ENCODE data around the gene GRAP2.

Gene GRAP2

DNA sequence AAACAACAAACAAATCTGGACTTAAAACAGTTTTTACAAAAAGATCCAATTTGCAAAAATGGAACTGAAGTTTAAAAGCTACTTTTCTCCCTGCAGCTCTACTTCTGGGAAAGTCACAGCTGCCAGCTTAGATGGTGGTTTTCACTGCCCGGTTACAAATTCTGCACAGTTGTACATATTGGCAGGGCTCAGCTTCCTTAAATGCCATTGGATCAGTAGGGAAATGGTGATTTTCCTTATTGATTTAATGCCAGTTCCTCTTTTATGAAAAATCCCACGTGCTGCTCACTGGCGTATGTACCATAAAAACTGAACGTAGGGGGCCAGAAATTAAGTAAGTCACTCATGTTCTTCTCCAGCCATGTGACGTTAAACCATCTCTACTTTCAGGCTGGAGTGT is 22.8 kb downstream of the GRAP2 start:
- no peaks in the 10 kb centered on the region for H3K27me3 ChIP-seq (ENCODE audit: control insufficient read depth in 2 of 2, insufficient read depth in 2 of 2, low read length in 2 of 2)
- H3K36me3 ChIP-seq (ENCODE audit: control insufficient read depth in 2 of 2, insufficient read depth in 2 of 2, low read length in 2 of 2): no peaks in the 10 kb centered on the region
- H3K4me3 ChIP-seq (ENCODE audit: low read length in 2 of 2): no peak overlapping the region
- H3K27ac ChIP-seq (ENCODE audit: low read depth in 2 of 2, low read length in 2 of 2): no peak overlapping the region
- H3K9me3 ChIP-seq (ENCODE audit: control insufficient read depth in 2 of 2, low read length in 2 of 2): no peaks in the 10 kb centered on the region
- H3K4me1 ChIP-seq (ENCODE audit: control insufficient read depth in 2 of 2, insufficient read depth in 2 of 2, low read length in 2 of 2): peaks cover 0 to 9% of the 10 kb centered on the region in 2 donors
- H3K9ac ChIP-seq (ENCODE audit: low read depth in 1 of 2, low read length in 2 of 2): no peak overlapping the region

GRCh38 chr22:39924286-39924685 is 23.4 kb downstream of the GRAP2 start:
- Histone ChIP-seq H3K36me3 (ENCODE audit: control insufficient read depth in 2 of 2, insufficient read depth in 2 of 2, low read length in 2 of 2) (no peaks in the 10 kb centered on the region), H3K27me3 (ENCODE audit: control insufficient read depth in 2 of 2, insufficient read depth in 2 of 2, low read length in 2 of 2) (no peaks in the 10 kb centered on the region), H3K27ac (ENCODE audit: low read depth in 2 of 2, low read length in 2 of 2) (no peak overlapping the region), H3K9me3 (ENCODE audit: control insufficient read depth in 2 of 2, low read length in 2 of 2) (no peaks in the 10 kb centered on the region), H3K9ac (ENCODE audit: low read depth in 1 of 2, low read length in 2 of 2) (no peak overlapping the region), H3K4me1 (ENCODE audit: control insufficient read depth in 2 of 2, insufficient read depth in 2 of 2, low read length in 2 of 2) (peaks cover 0 to 13% of the 10 kb centered on the region in 2 donors), H3K4me3 (ENCODE audit: low read length in 2 of 2) (no peak overlapping the region)

DNA sequence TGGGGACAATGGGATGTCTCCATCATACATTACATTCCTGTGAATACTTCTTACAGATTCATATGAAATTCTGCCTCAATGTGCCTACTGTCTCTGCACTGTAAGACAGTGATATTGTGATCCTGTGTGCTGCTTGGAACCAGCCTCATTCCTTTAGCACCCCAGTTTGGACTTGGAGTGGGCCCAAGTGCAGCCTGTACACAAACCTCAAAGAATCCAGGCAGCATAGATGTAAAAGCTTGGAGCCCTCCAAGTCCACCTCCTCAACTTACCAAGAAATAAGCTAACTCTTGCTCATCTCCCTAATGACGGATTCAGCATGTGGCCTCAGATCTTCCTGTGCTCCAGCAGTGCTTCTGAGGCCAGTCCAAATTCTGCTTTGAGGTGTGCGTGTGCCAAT is 24.4 kb downstream of the GRAP2 start:
- H3K4me3 ChIP-seq (ENCODE audit: low read length in 2 of 2): no peak overlapping the region
- H3K9ac ChIP-seq (ENCODE audit: low read depth in 1 of 2, low read length in 2 of 2): no peak overlapping the region
- no peaks in the 10 kb centered on the region for H3K9me3 ChIP-seq (ENCODE audit: control insufficient read depth in 2 of 2, low read length in 2 of 2)
- H3K4me1 ChIP-seq (ENCODE audit: control insufficient read depth in 2 of 2, insufficient read depth in 2 of 2, low read length in 2 of 2): peaks cover 0 to 15% of the 10 kb centered on the region in 2 donors
- H3K27me3 ChIP-seq (ENCODE audit: control insufficient read depth in 2 of 2, insufficient read depth in 2 of 2, low read length in 2 of 2): no peaks in the 10 kb centered on the region
- no peak overlapping the region for H3K27ac ChIP-seq (ENCODE audit: low read depth in 2 of 2, low read length in 2 of 2)
- H3K36me3 ChIP-seq (ENCODE audit: control insufficient read depth in 2 of 2, insufficient read depth in 2 of 2, low read length in 2 of 2): no peaks in the 10 kb centered on the region

DNA sequence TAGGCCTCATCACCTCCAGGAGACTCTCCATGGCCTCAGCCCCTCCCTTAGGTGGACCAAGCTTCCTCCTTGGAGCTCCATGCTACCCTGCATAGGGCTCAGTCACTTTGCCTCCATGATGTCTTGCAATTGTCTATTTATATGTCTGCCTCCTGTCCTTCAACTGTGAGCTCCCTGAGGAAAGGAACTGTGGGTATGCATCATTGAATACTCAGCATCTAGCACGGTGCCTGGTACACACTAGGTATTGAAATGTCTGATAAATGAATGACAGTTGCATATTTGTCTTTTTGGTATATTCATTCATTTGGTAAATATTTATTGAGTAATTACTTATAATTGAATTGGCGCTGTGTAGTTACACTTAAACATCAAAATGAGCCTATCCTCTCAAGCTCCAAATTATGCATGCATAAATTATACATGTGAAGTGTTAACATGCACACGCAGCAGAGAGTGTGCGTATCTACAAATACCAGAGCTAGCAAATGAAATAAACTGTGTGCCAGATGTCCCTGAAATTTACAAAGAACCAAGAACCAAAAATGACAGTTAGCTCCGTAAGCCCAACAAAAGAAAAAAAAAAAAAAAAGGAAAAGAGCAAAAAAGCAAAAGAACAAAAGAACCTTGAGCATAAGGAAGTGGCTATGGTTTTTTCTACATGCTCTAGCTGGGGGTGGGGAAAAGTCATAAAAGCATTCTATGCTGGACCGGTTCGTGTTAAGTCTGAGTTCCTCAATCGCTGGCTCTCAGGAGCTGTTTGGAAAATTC is 25.2 kb downstream of the GRAP2 start:
- Histone ChIP-seq H3K4me3 (ENCODE audit: low read length in 2 of 2) (peak overlapping the region in 1 of 2 donors; percentile 42), H3K9me3 (ENCODE audit: control insufficient read depth in 2 of 2, low read length in 2 of 2) (no peaks in the 10 kb centered on the region), H3K27me3 (ENCODE audit: control insufficient read depth in 2 of 2, insufficient read depth in 2 of 2, low read length in 2 of 2) (peaks cover 0 to 3% of the 10 kb centered on the region in 2 donors), H3K9ac (ENCODE audit: low read depth in 1 of 2, low read length in 2 of 2) (no peak overlapping the region), H3K36me3 (ENCODE audit: control insufficient read depth in 2 of 2, insufficient read depth in 2 of 2, low read length in 2 of 2) (no peaks in the 10 kb centered on the region), H3K4me1 (ENCODE audit: control insufficient read depth in 2 of 2, insufficient read depth in 2 of 2, low read length in 2 of 2) (peaks cover 0 to 15% of the 10 kb centered on the region in 2 donors), H3K27ac (ENCODE audit: low read depth in 2 of 2, low read length in 2 of 2) (no peak overlapping the region)

GRCh38 chr22:39926753-39927152 is 25.9 kb downstream of the GRAP2 start:
- Histone ChIP-seq H3K9ac (ENCODE audit: low read depth in 1 of 2, low read length in 2 of 2) (no peak overlapping the region), H3K9me3 (ENCODE audit: control insufficient read depth in 2 of 2, low read length in 2 of 2) (no peaks in the 10 kb centered on the region), H3K27me3 (ENCODE audit: control insufficient read depth in 2 of 2, insufficient read depth in 2 of 2, low read length in 2 of 2) (peaks cover 0 to 3% of the 10 kb centered on the region in 2 donors), H3K4me3 (ENCODE audit: low read length in 2 of 2) (peak overlapping the region in 1 of 2 donors; percentile 42), H3K4me1 (ENCODE audit: control insufficient read depth in 2 of 2, insufficient read depth in 2 of 2, low read length in 2 of 2) (peaks cover 0 to 15% of the 10 kb centered on the region in 2 donors), H3K36me3 (ENCODE audit: control insufficient read depth in 2 of 2, insufficient read depth in 2 of 2, low read length in 2 of 2) (no peaks in the 10 kb centered on the region), H3K27ac (ENCODE audit: low read depth in 2 of 2, low read length in 2 of 2) (no peak overlapping the region)

DNA sequence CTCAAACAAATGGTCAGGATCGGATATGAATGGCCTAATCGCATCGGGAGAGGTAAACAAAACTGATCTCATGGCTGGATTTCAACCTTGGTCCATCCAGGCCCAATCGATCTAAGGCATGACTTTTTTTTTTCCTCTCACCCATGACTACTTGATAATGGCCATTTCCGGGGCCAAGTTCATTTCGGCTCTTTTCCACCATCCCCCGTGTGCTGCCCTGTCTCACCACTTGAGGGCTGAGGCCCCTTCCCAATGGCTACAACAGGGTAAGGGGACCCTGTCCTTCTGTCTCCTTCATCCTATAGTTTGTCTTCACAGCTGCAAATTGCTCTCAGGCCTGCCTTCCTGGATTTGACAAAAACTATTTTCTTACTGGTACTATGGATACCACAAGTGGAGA is 26.7 kb downstream of the GRAP2 start:
- Histone ChIP-seq H3K27ac (ENCODE audit: low read depth in 2 of 2, low read length in 2 of 2) (no peak overlapping the region), H3K4me1 (ENCODE audit: control insufficient read depth in 2 of 2, insufficient read depth in 2 of 2, low read length in 2 of 2) (peaks cover 0 to 15% of the 10 kb centered on the region in 2 donors), H3K36me3 (ENCODE audit: control insufficient read depth in 2 of 2, insufficient read depth in 2 of 2, low read length in 2 of 2) (no peaks in the 10 kb centered on the region), H3K9ac (ENCODE audit: low read depth in 1 of 2, low read length in 2 of 2) (no peak overlapping the region), H3K9me3 (ENCODE audit: control insufficient read depth in 2 of 2, low read length in 2 of 2) (no peaks in the 10 kb centered on the region), H3K4me3 (ENCODE audit: low read length in 2 of 2) (no peak overlapping the region), H3K27me3 (ENCODE audit: control insufficient read depth in 2 of 2, insufficient read depth in 2 of 2, low read length in 2 of 2) (peaks cover 0 to 3% of the 10 kb centered on the region in 2 donors)

- H3K27me3 ChIP-seq (ENCODE audit: control insufficient read depth in 2 of 2, insufficient read depth in 2 of 2, low read length in 2 of 2): peaks cover 0 to 3% of the 10 kb centered on the region in 2 donors
- peaks cover 0 to 15% of the 10 kb centered on the region in 2 donors for H3K4me1 ChIP-seq (ENCODE audit: control insufficient read depth in 2 of 2, insufficient read depth in 2 of 2, low read length in 2 of 2)
- H3K4me3 ChIP-seq (ENCODE audit: low read length in 2 of 2): no peak overlapping the region
- no peaks in the 10 kb centered on the region for H3K9me3 ChIP-seq (ENCODE audit: control insufficient read depth in 2 of 2, low read length in 2 of 2)
- H3K36me3 ChIP-seq (ENCODE audit: control insufficient read depth in 2 of 2, insufficient read depth in 2 of 2, low read length in 2 of 2): no peaks in the 10 kb centered on the region
- no peak overlapping the region for H3K9ac ChIP-seq (ENCODE audit: low read depth in 1 of 2, low read length in 2 of 2)
- peak overlapping the region in 1 of 2 donors; percentile 7 for H3K27ac ChIP-seq (ENCODE audit: low read depth in 2 of 2, low read length in 2 of 2)
These were observed 27.9 kb downstream of the GRAP2 start for GRCh38 chr22:39928536-39929520.

DNA sequence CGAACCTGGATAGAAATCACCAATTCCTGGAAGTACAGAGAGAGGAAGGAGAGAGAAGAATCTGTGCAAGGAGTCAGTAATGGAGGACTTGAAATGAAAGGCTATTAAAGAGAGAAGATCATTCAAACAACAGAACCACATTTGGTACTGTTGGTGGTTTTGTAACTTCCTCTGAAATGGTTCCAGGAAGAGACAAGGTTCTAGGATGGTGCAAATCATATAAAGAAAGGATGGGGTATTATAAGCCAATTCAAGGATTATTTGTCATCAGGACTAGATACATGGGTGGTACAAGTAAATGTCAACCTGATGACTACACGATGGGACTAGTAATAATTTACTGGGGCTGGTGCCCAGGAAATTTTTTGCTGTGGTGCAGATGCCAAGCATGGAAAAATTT is 30.4 kb downstream of the GRAP2 start:
- Histone ChIP-seq H3K27ac (ENCODE audit: low read depth in 2 of 2, low read length in 2 of 2) (no peak overlapping the region), H3K9ac (ENCODE audit: low read depth in 1 of 2, low read length in 2 of 2) (no peak overlapping the region), H3K4me1 (ENCODE audit: control insufficient read depth in 2 of 2, insufficient read depth in 2 of 2, low read length in 2 of 2) (peaks cover 0 to 15% of the 10 kb centered on the region in 2 donors), H3K4me3 (ENCODE audit: low read length in 2 of 2) (no peak overlapping the region), H3K9me3 (ENCODE audit: control insufficient read depth in 2 of 2, low read length in 2 of 2) (no peaks in the 10 kb centered on the region), H3K27me3 (ENCODE audit: control insufficient read depth in 2 of 2, insufficient read depth in 2 of 2, low read length in 2 of 2) (peaks cover 0 to 3% of the 10 kb centered on the region in 2 donors), H3K36me3 (ENCODE audit: control insufficient read depth in 2 of 2, insufficient read depth in 2 of 2, low read length in 2 of 2) (no peaks in the 10 kb centered on the region)

GRCh38 chr22:39932166-39932565 is 31.3 kb downstream of the GRAP2 start:
- no peak overlapping the region for H3K9ac ChIP-seq (ENCODE audit: low read depth in 1 of 2, low read length in 2 of 2)
- peaks cover 0 to 3% of the 10 kb centered on the region in 2 donors for H3K27me3 ChIP-seq (ENCODE audit: control insufficient read depth in 2 of 2, insufficient read depth in 2 of 2, low read length in 2 of 2)
- H3K36me3 ChIP-seq (ENCODE audit: control insufficient read depth in 2 of 2, insufficient read depth in 2 of 2, low read length in 2 of 2): no peaks in the 10 kb centered on the region
- no peaks in the 10 kb centered on the region for H3K9me3 ChIP-seq (ENCODE audit: control insufficient read depth in 2 of 2, low read length in 2 of 2)
- peaks cover 0 to 13% of the 10 kb centered on the region in 2 donors for H3K4me1 ChIP-seq (ENCODE audit: control insufficient read depth in 2 of 2, insufficient read depth in 2 of 2, low read length in 2 of 2)
- H3K4me3 ChIP-seq (ENCODE audit: low read length in 2 of 2): no peak overlapping the region
- H3K27ac ChIP-seq (ENCODE audit: low read depth in 2 of 2, low read length in 2 of 2): no peak overlapping the region

Data from mucosa of rectum (tissue), 2 donors.